Neural progenitor cell (in vitro differentiated cells): Measurements from ENCODE around the gene CD164.

Source experiments
- CTCF ChIP-seq: fragments of 200-600 bp; sonication (generic); IDR thresholded peaks from 2 replicates; pipeline ENCODE4 v1.5.1; 2017; ENCODE audit warnings: antibody characterized with exemption, mild to moderate bottlenecking
- EZH2 ChIP-seq: fragments of 200-600 bp; sonication (generic); IDR thresholded peaks from 2 replicates; pipeline ENCODE4 v1.6.1; 2017; ENCODE audit warnings: antibody characterized with exemption, mild to moderate bottlenecking, moderate library complexity
- EZH2phosphoT487 ChIP-seq: fragments of 200-600 bp; sonication (generic); IDR thresholded peaks from 2 replicates; pipeline ENCODE4 v1.6.1; 2017; ENCODE audit warnings: antibody characterized with exemption

GRCh38 chr6:109382576-109383437, 540 bp upstream of the CD164 start:
- TF ChIP-seq CTCF, result peak; percentile 77
- TF ChIP-seq EZH2, result no peak
- TF ChIP-seq EZH2phosphoT487, result no peak
